ENCODE results near the gene ZNF710. TPM values are rescaled to one million over a fixed set of nuclear protein-coding genes. Genes with fewer than 3 reads are reported as not detected.

The ZNF710 gene
- total RNA-seq, 1 donor from 2014 or later: 25.2 TPM

- no peaks in the 10 kb centered on the region for H3K36me3 Mint-ChIP-seq (ENCODE audit: unreplicated experiment)
- H3K4me3 Mint-ChIP-seq (ENCODE audit: unreplicated experiment): no peak overlapping the region
- no peak for DNase-seq
- peaks cover 3% of the 10 kb centered on the region for H3K27me3 Mint-ChIP-seq (ENCODE audit: unreplicated experiment)
- TF ChIP-seq CTCF (IDR thresholded peaks at IDR 0.05; ENCODE audit: partially characterized antibody, unreplicated experiment): no peak
- no peaks in the 10 kb centered on the region for H3K9me3 Mint-ChIP-seq (ENCODE audit: unreplicated experiment)
- no peak overlapping the region for H3K27ac Mint-ChIP-seq (ENCODE audit: unreplicated experiment)
- H3K4me1 Mint-ChIP-seq (ENCODE audit: low read depth, unreplicated experiment): peaks cover 12% of the 10 kb centered on the region
These were observed 19.1 kb downstream of the ZNF710 start for GRCh38 chr15:90020021-90020735.

GRCh38 chr15:90020936-90021507 is 19.9 kb downstream of the ZNF710 start:
- Mint-ChIP-seq H3K36me3 (ENCODE audit: unreplicated experiment) (no peaks in the 10 kb centered on the region), H3K27ac (ENCODE audit: unreplicated experiment) (no peak overlapping the region), H3K4me3 (ENCODE audit: unreplicated experiment) (no peak overlapping the region), H3K27me3 (ENCODE audit: unreplicated experiment) (peaks cover 1% of the 10 kb centered on the region), H3K9me3 (ENCODE audit: unreplicated experiment) (no peaks in the 10 kb centered on the region), H3K4me1 (ENCODE audit: low read depth, unreplicated experiment) (peaks cover 13% of the 10 kb centered on the region)
- DNase-seq: no peak
- TF ChIP-seq CTCF (IDR thresholded peaks at IDR 0.05; ENCODE audit: partially characterized antibody, unreplicated experiment): no peak

DNA sequence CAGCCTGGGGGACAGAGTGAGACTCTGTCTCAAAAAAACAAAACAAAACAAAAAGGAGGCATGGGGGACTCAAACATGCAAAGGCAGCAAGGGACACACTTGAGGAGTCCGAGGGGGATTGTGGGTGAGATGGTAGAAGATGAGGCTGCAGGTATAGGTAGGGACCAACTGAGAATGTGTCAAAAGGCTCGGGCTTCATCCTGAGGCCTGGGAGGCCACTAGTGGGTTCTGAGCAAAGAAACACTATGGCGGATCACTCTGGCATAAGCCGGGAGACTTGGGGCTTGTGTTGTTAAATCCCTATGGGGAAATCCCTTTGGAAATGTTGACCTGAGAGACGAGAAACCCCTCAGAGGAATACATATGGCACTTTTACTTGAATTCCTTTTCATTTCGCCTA is 21.2 kb downstream of the ZNF710 start:
- no peak overlapping the region for H3K27ac Mint-ChIP-seq (ENCODE audit: unreplicated experiment)

DNA sequence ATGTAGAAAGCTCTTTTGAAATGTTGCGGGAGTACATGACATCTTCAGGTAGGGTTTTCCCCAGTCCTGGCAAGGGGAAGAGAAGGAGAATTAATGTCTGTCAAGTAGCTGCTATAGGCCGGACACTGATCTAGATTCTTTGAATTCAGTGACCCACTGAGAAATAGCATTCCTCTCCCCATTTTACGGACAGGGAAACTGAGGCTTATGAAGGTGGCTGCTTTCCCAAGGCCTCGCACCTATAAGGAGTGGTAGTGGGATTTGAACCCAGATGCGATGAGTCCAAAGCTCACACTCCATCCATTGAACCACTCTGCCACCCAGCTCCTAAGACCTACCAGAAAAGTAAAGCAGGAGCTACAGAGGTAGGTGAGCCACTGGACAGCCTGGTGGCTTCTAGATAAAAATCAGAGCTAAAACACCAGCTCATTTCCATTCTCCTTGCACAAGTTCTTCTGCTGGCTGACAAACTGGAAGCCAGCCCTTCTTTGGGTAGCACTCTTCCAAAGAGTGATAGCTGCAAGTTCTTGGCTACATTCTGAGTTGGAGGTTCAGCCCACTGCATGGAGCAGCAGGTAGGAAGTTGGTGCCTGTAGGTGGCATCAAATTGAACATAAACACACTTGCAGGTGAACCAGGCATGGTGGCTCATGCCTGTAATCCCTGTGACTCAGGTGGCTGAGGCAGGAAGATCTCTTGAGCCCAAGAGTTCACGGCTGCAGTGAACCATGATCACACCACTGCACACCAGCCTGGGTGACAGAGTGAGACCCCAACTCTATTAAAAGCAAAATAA is 22.0 kb downstream of the ZNF710 start:
- no peaks in the 10 kb centered on the region for H3K9me3 Mint-ChIP-seq (ENCODE audit: unreplicated experiment)
- no peak overlapping the region for H3K4me3 Mint-ChIP-seq (ENCODE audit: unreplicated experiment)
- H3K27ac Mint-ChIP-seq (ENCODE audit: unreplicated experiment): no peak overlapping the region
- no peak for DNase-seq
- H3K36me3 Mint-ChIP-seq (ENCODE audit: unreplicated experiment): no peaks in the 10 kb centered on the region
- peaks cover 12% of the 10 kb centered on the region for H3K4me1 Mint-ChIP-seq (ENCODE audit: low read depth, unreplicated experiment)
- no peak for TF ChIP-seq CTCF (IDR thresholded peaks at IDR 0.05; ENCODE audit: partially characterized antibody, unreplicated experiment)
- H3K27me3 Mint-ChIP-seq (ENCODE audit: unreplicated experiment): peaks cover 1% of the 10 kb centered on the region

More for the DNA sequence above, 21.2 kb downstream of the ZNF710 start:
- no peaks in the 10 kb centered on the region for H3K9me3 Mint-ChIP-seq (ENCODE audit: unreplicated experiment)
- no peak for DNase-seq
- no peak for TF ChIP-seq CTCF (IDR thresholded peaks at IDR 0.05; ENCODE audit: partially characterized antibody, unreplicated experiment)
- H3K4me1 Mint-ChIP-seq (ENCODE audit: low read depth, unreplicated experiment): peaks cover 14% of the 10 kb centered on the region
- H3K27me3 Mint-ChIP-seq (ENCODE audit: unreplicated experiment): peaks cover 1% of the 10 kb centered on the region
- no peaks in the 10 kb centered on the region for H3K36me3 Mint-ChIP-seq (ENCODE audit: unreplicated experiment)
- no peak overlapping the region for H3K4me3 Mint-ChIP-seq (ENCODE audit: unreplicated experiment)

Measured in glutamatergic neuron (in vitro differentiated cells).